ENCODE results near the gene CDH23. TPM values are rescaled to one million over a fixed set of nuclear protein-coding genes. Genes with fewer than 3 reads are reported as not detected.

CDH23 gene
- total and polyA plus RNA-seq, 2 of the 8 experiments (the other 6 are each of a cell fraction or from before 2014, with no cell fraction given) = 1.9 to 4.9 TPM

DNA sequence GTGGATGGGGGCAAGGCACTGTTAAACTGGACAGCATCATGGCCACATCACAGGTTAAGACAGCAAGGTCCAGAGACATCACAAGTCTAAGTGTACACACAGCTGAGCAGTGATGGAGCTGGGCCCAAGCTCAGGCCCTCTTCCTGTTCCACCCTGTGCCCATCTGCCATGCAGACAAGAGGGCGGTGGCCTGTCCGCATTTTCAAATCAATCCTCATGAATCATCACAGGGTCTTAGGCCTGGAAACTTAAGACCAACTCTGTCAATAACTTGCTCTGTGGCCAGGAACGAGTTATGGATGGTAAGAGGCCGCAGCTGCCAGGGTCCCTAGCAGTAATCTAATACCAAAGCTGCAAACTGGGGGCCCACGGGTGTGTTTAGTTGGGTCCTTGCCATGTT is 319.7 kb downstream of the CDH23 start (continued):
- TF ChIP-seq USF2 (IDR thresholded peaks at IDR 0.05; ENCODE audit: low read length) (no peak), CTBP2 (IDR thresholded peaks at IDR 0.05; ENCODE audit: borderline replicate concordance, insufficient read depth, insufficient read length, low read length) (no peak)
